ENCODE results near the gene FRY. TPM values are rescaled to one million over a fixed set of nuclear protein-coding genes. Genes with fewer than 3 reads are reported as not detected.

FRY gene
- total RNA-seq, 2 experiments from 2014 or later, result 3.0 to 7.0 TPM

GRCh38 chr13:32245555-32245954 is 214.0 kb downstream of the FRY start:
- no TSS peak for BruUV-seq (replicated peaks)
- no peak overlapping the region for H3K4me3 ChIP-seq (ENCODE audit: low read depth, low read length, poor library complexity, severe bottlenecking)
- H3K79me2 ChIP-seq (ENCODE audit: insufficient read depth, low read depth, low read length), result no peaks in the 10 kb centered on the region
- no peaks in the 10 kb centered on the region for H4K20me1 ChIP-seq (ENCODE audit: insufficient read depth, low read length)
- intact Hi-C loops (cut with micrococcal nuclease; ENCODE audit: unreplicated experiment), result loop anchor here (5.0 to 10.0 kb wide), 2 partner anchors 72 to 199 kb away; partner anchors contain the start of genes BRCA2 and ZAR1L
- CTCF ChIA-PET (ENCODE audit: unreplicated experiment), result interaction anchor here (0.6 kb wide), 1 partner anchor 11 kb away, joined by 3 read pairs; no protein-coding TSS in a partner anchor
- no peak for DNase-seq (ENCODE audit: low spot score)
- no peaks in the 10 kb centered on the region for H3K9me3 ChIP-seq (ENCODE audit: low read length)
- no peaks in the 10 kb centered on the region for H3K9me2 ChIP-seq (ENCODE audit: insufficient read depth, low read length)
- POLR2A ChIA-PET, result interaction anchor here (0.5 to 0.7 kb wide), 4 partner anchors 24 to 197 kb away, joined by 3 read pairs; no protein-coding TSS in a partner anchor
- TF ChIP-seq EZH2phosphoT487 (IDR thresholded peaks at IDR 0.05; ENCODE audit: borderline replicate concordance, low read depth, low read length), result no peak
- no peak overlapping the region for H2AFZ ChIP-seq (ENCODE audit: low read length)
- H3K4me1 ChIP-seq (ENCODE audit: insufficient read depth, low read length, poor library complexity, severe bottlenecking), result no peaks in the 10 kb centered on the region
- no peak overlapping the region for H3K27ac ChIP-seq (ENCODE audit: low read depth, low read length, poor library complexity, severe bottlenecking)
- H3K4me2 ChIP-seq (ENCODE audit: low read length), result no peak overlapping the region
- H3K36me3 ChIP-seq (ENCODE audit: insufficient read depth, low read length), result no peaks in the 10 kb centered on the region

- Histone ChIP-seq H3K4me1 (ENCODE audit: insufficient read depth, low read length, poor library complexity, severe bottlenecking) (no peaks in the 10 kb centered on the region), H3K4me2 (ENCODE audit: low read length) (no peak overlapping the region), H4K20me1 (ENCODE audit: insufficient read depth, low read length) (no peaks in the 10 kb centered on the region), H3K27ac (ENCODE audit: low read depth, low read length, poor library complexity, severe bottlenecking) (no peak overlapping the region), H3K9me2 (ENCODE audit: insufficient read depth, low read length) (no peaks in the 10 kb centered on the region), H2AFZ (ENCODE audit: low read length) (no peak overlapping the region), H3K79me2 (ENCODE audit: insufficient read depth, low read depth, low read length) (no peaks in the 10 kb centered on the region), H3K4me3 (ENCODE audit: low read depth, low read length, poor library complexity, severe bottlenecking) (no peak overlapping the region), H3K9me3 (ENCODE audit: low read length) (no peaks in the 10 kb centered on the region), H3K36me3 (ENCODE audit: insufficient read depth, low read length) (no peaks in the 10 kb centered on the region)
- no peak for TF ChIP-seq EZH2phosphoT487 (IDR thresholded peaks at IDR 0.05; ENCODE audit: borderline replicate concordance, low read depth, low read length)
- TF ChIP-seq, protein P1, sequence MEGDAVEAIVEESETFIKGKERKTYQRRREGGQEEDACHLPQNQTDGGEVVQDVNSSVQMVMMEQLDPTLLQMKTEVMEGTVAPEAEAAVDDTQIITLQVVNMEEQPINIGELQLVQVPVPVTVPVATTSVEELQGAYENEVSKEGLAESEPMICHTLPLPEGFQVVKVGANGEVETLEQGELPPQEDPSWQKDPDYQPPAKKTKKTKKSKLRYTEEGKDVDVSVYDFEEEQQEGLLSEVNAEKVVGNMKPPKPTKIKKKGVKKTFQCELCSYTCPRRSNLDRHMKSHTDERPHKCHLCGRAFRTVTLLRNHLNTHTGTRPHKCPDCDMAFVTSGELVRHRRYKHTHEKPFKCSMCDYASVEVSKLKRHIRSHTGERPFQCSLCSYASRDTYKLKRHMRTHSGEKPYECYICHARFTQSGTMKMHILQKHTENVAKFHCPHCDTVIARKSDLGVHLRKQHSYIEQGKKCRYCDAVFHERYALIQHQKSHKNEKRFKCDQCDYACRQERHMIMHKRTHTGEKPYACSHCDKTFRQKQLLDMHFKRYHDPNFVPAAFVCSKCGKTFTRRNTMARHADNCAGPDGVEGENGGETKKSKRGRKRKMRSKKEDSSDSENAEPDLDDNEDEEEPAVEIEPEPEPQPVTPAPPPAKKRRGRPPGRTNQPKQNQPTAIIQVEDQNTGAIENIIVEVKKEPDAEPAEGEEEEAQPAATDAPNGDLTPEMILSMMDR (conservative IDR thresholded peaks at IDR 0.05; ENCODE audit: low read length), result peak; percentile 77
- ChIA-PET CTCF (ENCODE audit: unreplicated experiment) (interaction anchor here (0.6 to 1.2 kb wide), 3 partner anchors 9 to 231 kb away, joined by 3 to 4 read pairs (median 3); no protein-coding TSS in a partner anchor), POLR2A (interaction anchor here (0.7 to 1.9 kb wide), 4 partner anchors 10 to 15 kb away, joined by 3 to 5 read pairs (median 4); no protein-coding TSS in a partner anchor)
- peak; percentile 59 for DNase-seq (ENCODE audit: low spot score)
- intact Hi-C loops (cut with micrococcal nuclease; ENCODE audit: unreplicated experiment), result loop anchor here (5.0 to 10.0 kb wide), 2 partner anchors 71 to 198 kb away; partner anchors contain the start of genes BRCA2 and ZAR1L
- no TSS peak for BruUV-seq (replicated peaks)
Measured at GRCh38 chr13:32246468-32246867, 214.9 kb downstream of the FRY start.

DNA sequence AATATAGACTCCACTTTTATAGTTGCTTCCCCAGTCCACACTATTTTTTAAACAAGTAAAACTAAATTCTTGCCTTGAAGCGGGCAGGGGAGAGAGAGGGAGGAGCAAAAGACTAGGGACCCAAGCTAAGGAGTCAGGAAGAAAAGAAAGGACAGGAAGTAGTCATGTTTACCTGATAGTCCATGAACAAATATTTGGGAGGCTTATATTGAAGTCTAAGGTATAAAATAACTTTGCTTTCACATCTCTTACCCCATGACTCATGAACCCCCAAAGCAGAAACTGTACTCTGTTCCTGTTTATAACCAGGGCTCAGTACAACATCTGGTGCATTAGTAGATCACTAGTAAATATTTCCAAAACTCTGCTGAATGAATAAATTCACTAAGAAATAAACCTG is 216.3 kb downstream of the FRY start:
- no TSS peak for BruUV-seq (replicated peaks)
- Histone ChIP-seq H3K9me2 (ENCODE audit: insufficient read depth, low read length) (no peaks in the 10 kb centered on the region), H2AFZ (ENCODE audit: low read length) (no peak overlapping the region), H4K20me1 (ENCODE audit: insufficient read depth, low read length) (no peaks in the 10 kb centered on the region), H3K4me3 (ENCODE audit: low read depth, low read length, poor library complexity, severe bottlenecking) (no peak overlapping the region), H3K9me3 (ENCODE audit: low read length) (no peaks in the 10 kb centered on the region), H3K36me3 (ENCODE audit: insufficient read depth, low read length) (no peaks in the 10 kb centered on the region), H3K27ac (ENCODE audit: low read depth, low read length, poor library complexity, severe bottlenecking) (no peak overlapping the region), H3K4me2 (ENCODE audit: low read length) (no peak overlapping the region), H3K79me2 (ENCODE audit: insufficient read depth, low read depth, low read length) (no peaks in the 10 kb centered on the region), H3K4me1 (ENCODE audit: insufficient read depth, low read length, poor library complexity, severe bottlenecking) (no peaks in the 10 kb centered on the region)
- no peak for DNase-seq (ENCODE audit: low spot score)
- TF ChIP-seq, protein P1 (conservative IDR thresholded peaks at IDR 0.05; ENCODE audit: low read length), result no peak
- TF ChIP-seq EZH2phosphoT487 (IDR thresholded peaks at IDR 0.05; ENCODE audit: borderline replicate concordance, low read depth, low read length), result no peak
- ChIA-PET POLR2A (interaction anchor here (1.1 to 1.9 kb wide), 3 partner anchors 8 to 11 kb away, joined by 5 read pairs; no protein-coding TSS in a partner anchor), CTCF (ENCODE audit: unreplicated experiment) (no interaction called here)
- intact Hi-C loops (cut with micrococcal nuclease; ENCODE audit: unreplicated experiment), result loop anchor here (5.0 to 10.0 kb wide), 2 partner anchors 69 to 197 kb away; partner anchors contain the start of genes BRCA2 and ZAR1L
